Endothelial cell of umbilical vein (primary cell): ENCODE measurements around the gene RAP1GAP. TPM values are rescaled to one million over a fixed set of nuclear protein-coding genes. Genes with fewer than 3 reads are reported as not detected.

Source experiments
- BruUV-seq: library from RNA; stranded (reverse); fragments of 400-500 nt; replicated peaks from 2 replicates; lab custom pipeline; 2021; lab: Mats Ljungman, UMichigan
- CTCF ChIA-PET: fragments of 300-600, 350-600 bp; sonication (Branson Sonifier 250); formaldehyde crosslinking; loops from one replicate; lab custom pipeline; 2021; ENCODE audit warnings: antibody characterized with exemption, inconsistent platforms; lab: Charles Lee
- POLR2A ChIA-PET: fragments of 300-600, 350-600 bp; sonication (Branson Sonifier 250); formaldehyde crosslinking; loops from one replicate; lab custom pipeline; 2021; ENCODE audit warnings: antibody characterized with exemption, inconsistent platforms; lab: Charles Lee
- DNase-seq: peaks from one replicate; pipeline ENCODE4 v3.0.0-alpha.2; 2011; ENCODE audit warnings: low read depth, low spot score
- FAIRE-seq: peaks from 2 replicates; lab custom pipeline; 2011; peaks lifted over from hg19 to GRCh38; lab: Jason Lieb, UNC
- H2AFZ ChIP-seq: 2 replicates; pipeline ENCODE4 v1.6.0; 2012; ENCODE audit warnings: low read depth, low read length, control low read depth, inconsistent platforms
- H3K27ac ChIP-seq: 2 replicates; pipeline ENCODE4 v1.5.1; 2011; ENCODE audit warnings: low read depth, mild to moderate bottlenecking, control low read depth, low read length, moderate library complexity; ENCODE audit not compliant: insufficient read depth
- H3K27me3 ChIP-seq, 2 experiments: 2 replicates each; pipeline versions ENCODE4 v1.6.0 to v1.6.1; 2011; ENCODE audit warnings: low read length in 2 of 2, mixed read lengths in 1 of 2; ENCODE audit not compliant: control insufficient read depth in 2 of 2, insufficient read depth in 2 of 2
- H3K36me3 ChIP-seq, 2 experiments: 2 replicates in 1 of 2; 3 replicates in 1 of 2; pipeline ENCODE4 v1.5.1; 2011; ENCODE audit warnings: low read length in 2 of 2, mild to moderate bottlenecking in 1 of 2, moderate library complexity in 1 of 2; ENCODE audit not compliant: control insufficient read depth in 2 of 2, insufficient read depth in 2 of 2; ENCODE audit errors: extremely low read depth in 1 of 2
- H3K4me1 ChIP-seq: 3 replicates; pipeline ENCODE4 v1.5.1; 2011; ENCODE audit warnings: mild to moderate bottlenecking, low read length; ENCODE audit not compliant: control insufficient read depth, insufficient read depth; ENCODE audit errors: extremely low read depth
- H3K4me2 ChIP-seq: 2 replicates; pipeline ENCODE4 v1.6.1; 2011; ENCODE audit warnings: low read length, control low read depth, mixed read lengths; ENCODE audit not compliant: insufficient read depth
- H3K4me3 ChIP-seq, 3 experiments: fragments of 200-600 bp in 1 of 3; sonication (generic), shearing (Covaris generic) in 1 of 3; replicated peaks in 1 of 3; 2 replicates each; pipeline ENCODE4 v1.5.1; 2011 to 2016; ENCODE audit warnings: control low read depth in 3 of 3, low read length in 3 of 3, mild to moderate bottlenecking in 2 of 3, inconsistent platforms in 1 of 3, low read depth in 1 of 3, moderate library complexity in 1 of 3; ENCODE audit not compliant: insufficient read depth in 1 of 3
- H3K79me2 ChIP-seq: 2 replicates; pipeline ENCODE4 v1.6.0; 2012; ENCODE audit warnings: low read length, inconsistent platforms; ENCODE audit not compliant: control insufficient read depth, insufficient read depth
- H3K9ac ChIP-seq: replicated peaks from 2 replicates; pipeline ENCODE3; 2011; ENCODE audit warnings: low read length, control low read depth; ENCODE audit not compliant: insufficient read depth; ENCODE audit errors: extremely low read depth
- H3K9me1 ChIP-seq: replicated peaks from 3 replicates; pipeline ENCODE4 v1.6.0; 2011; ENCODE audit warnings: mild to moderate bottlenecking, low read length; ENCODE audit not compliant: control insufficient read depth, insufficient read depth; ENCODE audit errors: extremely low read depth
- H3K9me3 ChIP-seq: replicated peaks from 2 replicates; pipeline ENCODE4 v1.5.1; 2012; ENCODE audit warnings: low read length, inconsistent platforms; ENCODE audit not compliant: control insufficient read depth, insufficient read depth
- H4K20me1 ChIP-seq: replicated peaks from 2 replicates; pipeline ENCODE3; 2011; ENCODE audit warnings: mild to moderate bottlenecking, low read length; ENCODE audit not compliant: control insufficient read depth, insufficient read depth; ENCODE audit errors: extremely low read depth
- GATA2 ChIP-seq: IDR thresholded peaks from 2 replicates; pipeline ENCODE4 v1.7.0; 2011; ENCODE audit warnings: low read depth, mild to moderate bottlenecking, moderate library complexity, mixed read lengths, low read length; ENCODE audit not compliant: insufficient read length, insufficient read depth
- POLR2A ChIP-seq: IDR thresholded peaks from 2 replicates; pipeline ENCODE4 v1.6.1; 2012; ENCODE audit warnings: low read depth, mild to moderate bottlenecking, control low read depth, low read length
- POLR2AphosphoS5 ChIP-seq: IDR thresholded peaks from 2 replicates; pipeline ENCODE4 v1.6.1; 2012; ENCODE audit warnings: low read depth, mild to moderate bottlenecking, control low read depth, low read length, moderate library complexity; ENCODE audit not compliant: insufficient read depth
- dilution Hi-C: fragments of 300-500 bp; cut with MboI; formaldehyde crosslinking; loops from one replicate; pipeline ENCODE4 v1.15.0; 2019; ENCODE audit warnings: low sequenced_read_pairs; ENCODE audit not compliant: extremely low pct_ligation_motif_present
- intact Hi-C: fragments of 100-400 bp; cut with micrococcal nuclease; formaldehyde crosslinking; loops from one replicate; pipeline ENCODE4 v1.10.0; 2022
- polyA plus RNA-seq, 4 experiments: library from polyadenylated mRNA; depleted of rRNA in 3 of 4; stranded (reverse) in 3 of 4; unstranded in 1 of 4; fragments of >200 nt; gene quantifications; 2 replicates each; pipeline versions ENCODE4 v1.2.1 to v1.2.3, GENCODE V29; 2011 to 2012; ENCODE audit warnings: missing spikeins in 1 of 4
- total RNA-seq: library from RNA; stranded (reverse); gene quantifications from 2 replicates; pipeline ENCODE4 v1.2.3, GENCODE V29; 2021
- TF ChIP-seq, protein P1 (sequence below), 2 donors: IDR thresholded peaks; 1 replicate in 1 of 2; 2 replicates in 1 of 2; pipeline ENCODE4 v1.5.1; 2011; ENCODE audit warnings: low read length in 2 of 2, mild to moderate bottlenecking in 2 of 2, moderate library complexity in 2 of 2, control low read depth in 1 of 2, inconsistent platforms in 1 of 2, low read depth in 1 of 2; ENCODE audit not compliant: insufficient read depth in 1 of 2; ENCODE audit errors: extremely low read depth in 1 of 2
- TF ChIP-seq, protein P2 (sequence below): IDR thresholded peaks from 2 replicates; pipeline ENCODE4 v1.6.1; 2011; ENCODE audit not compliant: insufficient read depth, insufficient read length

Gene RAP1GAP
- total and polyA plus RNA-seq, 2 donors (not counting 3 experiments of a cell fraction or from before 2014, with no cell fraction given), result 0.07 to 0.20 TPM

DNA sequence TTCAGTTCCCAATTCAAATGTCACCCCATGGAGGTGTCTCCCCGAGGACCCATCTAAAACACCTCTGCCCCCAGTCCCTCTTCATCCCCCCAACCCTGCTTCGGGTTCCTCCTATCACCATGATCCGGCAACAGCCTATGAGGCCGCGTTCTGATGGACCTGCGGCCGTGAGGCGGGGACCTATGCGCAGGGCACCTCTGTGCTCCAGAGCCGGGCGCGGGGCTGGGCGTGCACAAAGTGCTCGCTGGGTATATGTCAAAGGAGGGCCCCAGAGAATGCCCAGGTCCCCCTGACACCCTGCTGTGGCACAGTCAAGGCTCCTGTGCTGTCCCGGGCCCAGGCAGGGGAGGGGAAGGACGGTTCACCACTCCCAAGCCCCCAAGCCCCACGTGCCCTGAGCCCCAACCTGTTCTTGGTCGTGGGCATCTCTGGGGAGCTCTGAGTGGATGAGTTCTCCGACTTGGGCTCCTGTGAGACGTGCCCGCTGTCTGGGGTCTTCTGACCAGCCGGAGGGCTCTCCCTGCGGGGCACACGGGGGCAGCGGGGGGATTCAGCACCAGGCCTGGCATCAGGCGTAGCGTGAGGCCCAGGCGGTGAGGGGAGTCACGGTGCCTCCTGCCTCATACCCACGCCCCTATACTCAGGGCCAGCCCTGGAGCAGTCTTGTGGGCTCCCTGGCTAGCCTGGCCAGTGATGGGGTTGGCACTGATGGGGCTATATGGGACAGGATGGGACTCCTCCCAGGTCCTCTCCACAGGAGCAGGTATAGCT is 67.7 kb downstream of the RAP1GAP start:
- Histone ChIP-seq H3K4me3 (no peak overlapping the region), H3K9me3 (no peaks in the 10 kb centered on the region), H3K27me3 (peaks cover 0 to 5% of the 10 kb centered on the region in 2 experiments), H2AFZ (no peak overlapping the region), H4K20me1 (no peaks in the 10 kb centered on the region), H3K9ac (no peak overlapping the region), H3K36me3 (no peaks in the 10 kb centered on the region), H3K27ac (no peak overlapping the region), H3K79me2 (no peaks in the 10 kb centered on the region), H3K4me2 (no peak overlapping the region), H3K4me1 (no peaks in the 10 kb centered on the region), H3K9me1 (no peaks in the 10 kb centered on the region)
- no TSS peak for BruUV-seq
- POLR2A ChIA-PET, result no interaction called here
- TF ChIP-seq, protein P1, sequence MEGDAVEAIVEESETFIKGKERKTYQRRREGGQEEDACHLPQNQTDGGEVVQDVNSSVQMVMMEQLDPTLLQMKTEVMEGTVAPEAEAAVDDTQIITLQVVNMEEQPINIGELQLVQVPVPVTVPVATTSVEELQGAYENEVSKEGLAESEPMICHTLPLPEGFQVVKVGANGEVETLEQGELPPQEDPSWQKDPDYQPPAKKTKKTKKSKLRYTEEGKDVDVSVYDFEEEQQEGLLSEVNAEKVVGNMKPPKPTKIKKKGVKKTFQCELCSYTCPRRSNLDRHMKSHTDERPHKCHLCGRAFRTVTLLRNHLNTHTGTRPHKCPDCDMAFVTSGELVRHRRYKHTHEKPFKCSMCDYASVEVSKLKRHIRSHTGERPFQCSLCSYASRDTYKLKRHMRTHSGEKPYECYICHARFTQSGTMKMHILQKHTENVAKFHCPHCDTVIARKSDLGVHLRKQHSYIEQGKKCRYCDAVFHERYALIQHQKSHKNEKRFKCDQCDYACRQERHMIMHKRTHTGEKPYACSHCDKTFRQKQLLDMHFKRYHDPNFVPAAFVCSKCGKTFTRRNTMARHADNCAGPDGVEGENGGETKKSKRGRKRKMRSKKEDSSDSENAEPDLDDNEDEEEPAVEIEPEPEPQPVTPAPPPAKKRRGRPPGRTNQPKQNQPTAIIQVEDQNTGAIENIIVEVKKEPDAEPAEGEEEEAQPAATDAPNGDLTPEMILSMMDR (IDR thresholded peaks at IDR 0.05; ENCODE audit: extremely low read depth in 1 of 2, insufficient read depth in 1 of 2, low read depth in 1 of 2, low read length in 2 of 2), result no peak
- no peak for TF ChIP-seq POLR2AphosphoS5
- no peak for TF ChIP-seq GATA2
- no peak for TF ChIP-seq POLR2A
- TF ChIP-seq, protein P2, sequence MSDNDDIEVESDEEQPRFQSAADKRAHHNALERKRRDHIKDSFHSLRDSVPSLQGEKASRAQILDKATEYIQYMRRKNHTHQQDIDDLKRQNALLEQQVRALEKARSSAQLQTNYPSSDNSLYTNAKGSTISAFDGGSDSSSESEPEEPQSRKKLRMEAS, result no peak
- dilution Hi-C loops, result no loop called here
- FAIRE-seq, result no peak
- DNase-seq, result no peak
- intact Hi-C loops, result no loop called here
- CTCF ChIA-PET, result interaction anchor here (0.9 kb wide), 1 partner anchor 233 kb away, joined by 3 read pairs; no protein-coding TSS in a partner anchor
